Measurements from ENCODE around the gene ZNF618.

ZNF618 gene

GRCh38 chr9:113888976-113889375, 12.9 kb downstream of the ZNF618 start:
- DNase-seq (ENCODE audit: low read depth), result no peak
- TF ChIP-seq, protein P1, sequence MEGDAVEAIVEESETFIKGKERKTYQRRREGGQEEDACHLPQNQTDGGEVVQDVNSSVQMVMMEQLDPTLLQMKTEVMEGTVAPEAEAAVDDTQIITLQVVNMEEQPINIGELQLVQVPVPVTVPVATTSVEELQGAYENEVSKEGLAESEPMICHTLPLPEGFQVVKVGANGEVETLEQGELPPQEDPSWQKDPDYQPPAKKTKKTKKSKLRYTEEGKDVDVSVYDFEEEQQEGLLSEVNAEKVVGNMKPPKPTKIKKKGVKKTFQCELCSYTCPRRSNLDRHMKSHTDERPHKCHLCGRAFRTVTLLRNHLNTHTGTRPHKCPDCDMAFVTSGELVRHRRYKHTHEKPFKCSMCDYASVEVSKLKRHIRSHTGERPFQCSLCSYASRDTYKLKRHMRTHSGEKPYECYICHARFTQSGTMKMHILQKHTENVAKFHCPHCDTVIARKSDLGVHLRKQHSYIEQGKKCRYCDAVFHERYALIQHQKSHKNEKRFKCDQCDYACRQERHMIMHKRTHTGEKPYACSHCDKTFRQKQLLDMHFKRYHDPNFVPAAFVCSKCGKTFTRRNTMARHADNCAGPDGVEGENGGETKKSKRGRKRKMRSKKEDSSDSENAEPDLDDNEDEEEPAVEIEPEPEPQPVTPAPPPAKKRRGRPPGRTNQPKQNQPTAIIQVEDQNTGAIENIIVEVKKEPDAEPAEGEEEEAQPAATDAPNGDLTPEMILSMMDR (conservative IDR thresholded peaks at IDR 0.05; ENCODE audit: low read depth, low read length), result no peak
- no peak overlapping the region for H3K4me3 ChIP-seq (ENCODE audit: low read depth, low read length)

DNA sequence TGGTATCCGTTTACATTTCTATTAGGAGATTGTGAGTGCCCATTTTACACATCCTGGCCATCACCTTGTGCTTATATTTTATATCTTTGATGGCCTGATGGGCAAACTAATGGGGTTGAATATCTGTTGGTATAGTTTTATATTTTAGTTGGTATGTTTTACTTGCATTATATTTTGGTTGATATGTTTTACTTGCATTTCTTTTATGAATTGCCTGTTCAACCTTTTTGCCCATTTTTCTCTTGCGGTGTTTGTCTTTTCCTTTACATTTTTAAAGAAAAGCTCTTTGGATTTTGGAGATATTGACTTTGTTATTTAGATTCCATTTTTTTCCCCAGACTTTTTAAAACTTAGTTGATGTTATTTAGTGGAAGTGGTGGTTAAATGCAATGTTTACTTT, 14.6 kb downstream of the ZNF618 start:
- TF ChIP-seq, protein P1 (conservative IDR thresholded peaks at IDR 0.05; ENCODE audit: low read depth, low read length), result no peak
- H3K4me3 ChIP-seq (ENCODE audit: low read depth, low read length), result no peak overlapping the region
- DNase-seq (ENCODE audit: low read depth), result no peak

GRCh38 chr9:113892861-113893491, 16.9 kb downstream of the ZNF618 start:
- no peak for DNase-seq (ENCODE audit: low read depth)
- TF ChIP-seq, protein P1 (conservative IDR thresholded peaks at IDR 0.05; ENCODE audit: low read depth, low read length), result no peak
- no peak overlapping the region for H3K4me3 ChIP-seq (ENCODE audit: low read depth, low read length)

DNA sequence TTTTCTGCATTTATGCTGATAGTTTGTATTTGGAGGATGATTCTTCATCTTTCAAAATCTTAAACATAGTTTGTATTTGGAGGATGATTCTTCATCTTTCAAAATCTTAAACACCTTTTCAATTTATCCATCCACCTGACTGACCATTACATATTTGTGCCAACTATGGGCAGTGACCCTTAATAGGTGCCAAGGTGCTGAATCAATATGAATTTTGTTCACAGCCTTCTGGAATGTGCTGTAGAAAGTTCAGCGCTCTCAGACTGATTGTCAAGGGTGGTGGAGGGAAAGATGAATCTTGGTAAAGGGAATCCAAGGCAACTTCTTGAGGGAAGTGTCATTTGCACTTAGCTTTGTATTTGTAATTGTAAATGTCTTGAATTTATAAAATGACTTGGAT, 18.1 kb downstream of the ZNF618 start:
- H3K4me3 ChIP-seq (ENCODE audit: low read depth, low read length), result no peak overlapping the region
- DNase-seq (ENCODE audit: low read depth), result no peak
- TF ChIP-seq, protein P1 (conservative IDR thresholded peaks at IDR 0.05; ENCODE audit: low read depth, low read length), result no peak

GRCh38 chr9:113895526-113895925, 19.4 kb downstream of the ZNF618 start:
- peak; percentile 45 for DNase-seq (ENCODE audit: low read depth)
- TF ChIP-seq, protein P1 (conservative IDR thresholded peaks at IDR 0.05; ENCODE audit: low read depth, low read length), result no peak
- H3K4me3 ChIP-seq (ENCODE audit: low read depth, low read length), result no peak overlapping the region

- TF ChIP-seq, protein P1 (conservative IDR thresholded peaks at IDR 0.05; ENCODE audit: low read depth, low read length), result no peak
- no peak for DNase-seq (ENCODE audit: low read depth)
These were observed 20.6 kb downstream of the ZNF618 start for GRCh38 chr9:113896713-113897112.

GRCh38 chr9:113898151-113898550, 22.0 kb downstream of the ZNF618 start:
- no peak overlapping the region for H3K4me3 ChIP-seq (ENCODE audit: low read depth, low read length)
- no peak for DNase-seq (ENCODE audit: low read depth)
- TF ChIP-seq, protein P1 (conservative IDR thresholded peaks at IDR 0.05; ENCODE audit: low read depth, low read length), result no peak

More at GRCh38 chr9:113896713-113897112, 20.6 kb downstream of the ZNF618 start:
- no peak overlapping the region for H3K4me3 ChIP-seq (ENCODE audit: low read depth, low read length)

Measured in choroid plexus epithelial cell (primary cell).